ENCODE measurements around the gene STRBP.
"Not testable (repeated sequence)": the region's sequence is repeated elsewhere in the genome, so short reads cannot be mapped to it uniquely, and the experiment has no call there.

STRBP gene

DNA sequence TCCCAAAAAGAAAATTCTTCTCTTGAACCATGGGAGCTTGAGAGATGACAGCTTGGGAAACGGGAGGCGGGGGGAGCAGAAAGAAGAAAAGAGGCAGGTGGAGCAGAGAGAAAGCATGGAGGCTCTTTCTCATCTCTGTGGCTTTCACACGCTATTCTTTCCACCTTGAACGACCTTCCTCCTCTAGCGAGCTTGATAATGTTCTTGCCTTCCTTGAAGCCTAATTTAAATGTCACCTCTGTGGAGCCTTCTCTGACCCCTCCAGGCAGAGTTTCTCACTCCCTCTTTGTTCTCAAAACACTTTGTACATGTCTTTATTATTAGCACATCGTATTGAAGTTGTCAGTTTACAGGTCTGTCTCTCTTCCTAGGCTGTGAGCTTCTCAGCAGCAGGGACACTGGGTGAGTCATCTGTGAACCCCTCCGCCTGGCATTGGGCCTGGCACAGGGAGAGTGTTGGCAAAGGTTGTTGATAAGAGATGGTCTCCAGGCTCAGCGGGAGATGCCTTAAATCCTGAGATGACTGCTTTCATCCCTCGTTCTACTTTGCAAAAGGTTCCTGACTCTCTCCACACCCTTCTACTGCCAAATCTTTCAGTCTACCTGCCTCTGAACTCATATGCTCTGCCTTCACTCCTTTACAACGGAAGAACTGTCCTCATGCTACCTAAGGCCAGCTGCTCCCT, 14.1 kb upstream of the STRBP start:
- DNase-seq = no peak

DNA sequence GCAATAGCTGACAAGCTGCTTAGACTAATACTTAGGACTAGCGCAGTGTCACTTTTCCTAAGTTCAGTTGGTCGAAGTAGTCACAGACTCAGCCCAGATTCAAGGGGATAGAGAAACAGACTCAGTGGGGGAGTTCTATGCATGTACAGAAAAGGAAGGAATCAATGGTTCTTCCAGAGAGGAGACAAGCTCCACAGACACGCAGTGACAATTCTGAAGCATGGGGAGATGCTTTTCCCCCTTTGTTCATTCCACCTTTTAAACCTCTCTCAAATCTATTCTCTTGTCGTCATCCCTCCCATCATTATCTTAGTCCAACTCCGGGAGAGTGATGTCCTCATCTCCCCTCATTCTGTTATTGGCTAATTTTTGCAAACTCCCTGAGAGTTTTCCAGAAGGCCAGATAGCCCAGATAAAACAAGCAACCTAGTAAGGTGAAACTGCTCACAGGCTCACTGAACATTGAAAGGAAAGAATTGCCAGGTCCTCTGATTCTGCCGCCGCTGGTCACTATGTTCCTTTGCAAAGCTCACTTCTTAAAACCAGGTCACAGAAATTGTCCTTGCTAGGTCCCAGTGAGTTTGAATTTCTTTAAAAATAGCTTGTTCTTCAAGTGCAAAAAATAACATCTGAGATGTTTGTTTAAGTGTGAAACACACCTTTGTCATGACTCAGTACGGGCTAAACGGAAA, 13.4 kb upstream of the STRBP start:
- no peak for DNase-seq

- not testable (repeated sequence) for DNase-seq
Measured at GRCh38 chr9:123278879-123279493, 10.6 kb upstream of the STRBP start.

- DNase-seq = no peak
Measured at GRCh38 chr9:123278361-123278760, 10.0 kb upstream of the STRBP start.

- DNase-seq = no peak
Measured at GRCh38 chr9:123276551-123276950, 8.2 kb upstream of the STRBP start.

DNA sequence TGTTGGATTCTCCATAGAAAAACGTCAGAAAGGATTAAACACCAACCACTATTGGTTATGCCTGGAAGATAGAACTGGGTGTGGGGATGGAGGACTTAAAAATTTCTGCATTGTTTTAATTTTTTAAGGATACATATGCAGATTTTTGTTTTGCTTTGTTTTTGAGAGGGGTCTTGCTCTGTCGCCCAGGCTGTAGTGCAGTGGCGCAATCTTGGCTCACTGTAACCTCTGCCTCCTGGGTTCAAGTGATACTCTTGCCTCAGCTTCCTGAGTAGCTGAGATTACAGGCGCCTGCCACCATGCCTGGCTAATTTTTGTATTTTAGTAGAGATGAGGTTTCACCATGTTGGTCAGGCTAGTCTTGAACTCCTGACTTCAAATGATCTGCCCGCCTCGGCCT, 2.7 kb upstream of the STRBP start:
- DNase-seq = not testable (repeated sequence)

DNA sequence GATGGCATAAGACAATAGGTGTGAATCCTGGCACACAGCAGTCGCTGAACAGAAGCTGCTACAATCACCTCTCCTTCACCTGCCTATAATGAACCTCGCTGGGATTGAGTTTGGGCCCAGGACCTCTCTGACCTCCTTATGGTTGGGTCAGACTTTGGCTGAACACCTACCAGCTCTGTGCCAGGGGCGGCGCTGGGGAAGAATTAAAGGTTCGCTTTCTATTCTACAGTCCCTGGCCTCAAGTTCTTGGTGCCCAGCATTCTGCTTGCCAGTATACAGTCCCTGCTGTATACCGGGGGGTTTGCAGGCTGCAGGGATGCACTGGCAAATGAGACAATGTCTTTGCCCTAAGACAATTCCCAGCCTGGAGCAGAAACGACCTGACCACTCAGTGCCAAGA, 895 bp upstream of the STRBP start:
- peak in 1 of 2 experiments; percentile 7 for DNase-seq

DNA sequence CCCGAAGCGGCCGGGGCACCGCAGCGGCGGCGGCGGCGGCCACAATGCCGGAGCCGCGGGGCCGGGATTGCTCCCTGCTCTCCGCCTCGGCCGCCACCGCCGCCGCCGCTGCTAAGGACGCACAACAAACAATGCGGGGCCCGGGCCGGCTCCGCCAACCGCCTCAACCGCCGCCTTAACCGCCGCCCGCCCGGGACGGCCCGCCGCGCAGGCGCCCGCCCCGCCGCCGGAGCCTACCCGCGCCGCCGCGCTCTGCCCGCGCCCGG, 254 bp downstream of the STRBP start:
- DNase-seq = no peak

DNA sequence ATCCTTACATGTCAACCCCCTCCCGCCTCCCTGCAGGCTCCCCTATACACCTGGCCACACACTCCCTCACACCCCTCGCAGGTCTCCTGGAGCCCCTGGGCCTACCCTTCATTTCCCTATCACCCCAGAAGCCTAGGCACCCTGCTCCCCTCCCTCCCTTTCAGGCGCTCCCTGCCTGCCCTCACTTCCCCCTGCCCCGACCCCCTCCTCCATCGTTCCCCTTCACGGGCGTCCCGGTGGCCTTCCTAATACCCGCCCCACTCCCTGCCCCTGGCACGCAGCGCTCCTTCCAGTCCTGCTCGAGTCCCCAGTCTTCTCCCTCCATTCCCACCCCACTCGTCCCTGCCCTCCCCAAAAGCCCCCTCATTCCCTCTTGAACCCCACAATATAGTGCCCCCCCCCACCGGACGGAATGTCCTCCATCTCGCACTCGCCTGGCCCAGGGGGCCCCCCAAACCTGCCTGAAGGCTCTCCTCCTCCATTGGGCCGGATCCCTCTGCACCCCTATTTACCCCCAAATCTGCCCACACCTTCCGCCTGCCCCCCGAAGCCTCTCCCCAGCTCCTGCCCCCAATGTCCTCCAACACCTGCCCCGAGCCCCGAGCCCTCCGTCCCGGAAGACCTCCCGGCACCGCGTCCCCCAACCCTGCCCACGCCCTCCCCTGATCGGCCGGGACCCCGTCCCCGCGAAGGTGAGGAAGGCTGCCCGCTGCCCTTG, 746 bp downstream of the STRBP start:
- peak in 1 of 2 experiments; percentile 9 for DNase-seq

DNA sequence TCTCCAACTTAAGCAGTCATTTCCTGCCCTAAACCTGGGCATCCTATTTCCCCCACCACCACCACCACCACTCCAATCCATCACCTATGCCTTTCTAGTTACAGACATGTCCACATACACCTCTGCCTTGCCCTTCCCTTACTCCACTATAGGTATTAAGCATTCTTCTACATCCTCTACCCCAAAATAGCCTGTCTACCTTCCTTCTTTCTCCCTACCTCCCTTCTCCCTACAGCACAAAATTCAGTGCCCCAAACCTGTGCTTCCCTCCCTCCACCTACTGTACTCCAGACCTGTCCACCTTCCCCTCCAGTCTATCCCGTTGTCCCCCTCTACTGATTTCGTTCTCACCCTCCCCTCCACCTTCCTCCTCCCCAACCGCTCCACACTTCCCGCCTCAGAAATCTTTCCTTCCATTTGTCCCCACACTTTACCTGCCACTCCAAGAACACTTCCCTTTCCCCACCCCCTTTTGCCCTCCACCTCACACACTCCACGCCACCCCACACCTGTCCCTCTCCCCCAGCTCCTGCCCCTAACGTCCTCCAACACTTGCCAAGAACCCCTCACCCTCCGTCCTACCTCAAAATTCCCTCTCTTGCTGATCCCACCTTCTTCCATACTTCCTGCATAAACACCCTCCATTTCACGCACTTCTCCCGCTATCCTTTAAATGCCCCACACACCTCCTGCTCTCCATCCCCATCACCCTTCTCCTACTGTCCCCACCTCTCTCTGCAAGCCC, 1.6 kb downstream of the STRBP start:
- no peak for DNase-seq

DNA sequence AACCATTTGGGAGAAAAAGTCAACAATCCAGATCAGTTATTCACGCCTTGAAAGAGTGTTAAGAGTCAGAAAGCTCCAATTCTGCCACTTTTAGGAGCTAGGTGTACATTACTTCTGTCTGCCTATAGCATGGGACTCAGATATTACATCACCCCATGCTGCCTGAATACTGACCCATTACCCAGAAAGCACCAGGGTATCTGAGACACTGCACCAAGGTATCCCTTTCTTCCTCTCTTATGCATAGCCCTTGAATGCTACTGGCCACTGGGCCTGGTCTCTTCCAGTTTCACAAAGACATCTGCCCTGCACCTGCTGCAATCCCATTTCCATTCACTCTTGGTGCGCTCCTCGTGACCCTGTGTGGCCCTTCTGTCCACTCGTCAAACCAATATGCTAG, 2.6 kb downstream of the STRBP start:
- DNase-seq = no peak

GRCh38 chr9:123263227-123263626, 5.2 kb downstream of the STRBP start:
- no peak for DNase-seq

- DNase-seq = no peak
Measured at GRCh38 chr9:123262338-123262737, 6.0 kb downstream of the STRBP start.

- DNase-seq = no peak
Measured at GRCh38 chr9:123261006-123261677, 7.2 kb downstream of the STRBP start.

DNA sequence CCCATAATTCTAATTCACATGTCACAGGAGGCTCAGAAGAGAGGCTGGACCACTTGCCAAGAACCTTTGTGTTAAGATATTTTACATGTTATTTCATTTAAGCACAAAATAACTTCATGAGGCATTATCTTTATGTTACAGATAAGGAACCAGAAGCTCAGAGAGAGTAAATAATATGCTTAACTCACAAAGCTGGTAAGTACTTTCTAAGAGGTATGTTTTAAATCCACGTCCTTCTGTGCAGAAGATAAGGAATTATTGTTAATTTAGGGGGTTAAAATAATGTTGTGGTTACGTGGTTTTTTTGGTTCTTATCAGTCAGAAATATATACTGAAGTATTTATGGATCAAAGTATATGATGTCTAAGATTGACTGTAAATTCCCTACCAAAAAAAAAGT, 8.0 kb downstream of the STRBP start:
- no peak for DNase-seq

GRCh38 chr9:123257276-123257675, 11.1 kb downstream of the STRBP start:
- no peak for DNase-seq

DNA sequence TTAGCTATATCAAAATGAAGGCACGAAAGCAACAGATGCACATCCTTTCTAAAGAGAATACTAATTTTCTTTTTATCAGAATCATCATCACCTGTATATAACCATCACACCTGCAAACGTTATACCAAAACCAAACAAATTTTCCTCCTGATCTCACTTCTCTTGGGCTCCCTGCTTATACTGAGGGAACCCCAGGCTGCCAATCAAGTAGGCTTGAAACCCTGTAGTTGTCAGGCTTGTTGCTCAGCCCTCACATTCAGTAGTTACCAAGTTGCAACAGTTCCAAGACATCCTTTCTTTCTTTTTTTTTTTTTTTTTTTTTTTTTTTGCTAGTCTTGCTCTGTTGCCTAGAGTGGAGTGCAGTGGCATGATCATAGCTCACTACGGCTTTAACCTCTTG, 12.7 kb downstream of the STRBP start:
- no peak for DNase-seq

- no peak for DNase-seq
Measured at GRCh38 chr9:123253204-123253603, 15.2 kb downstream of the STRBP start.

DNA sequence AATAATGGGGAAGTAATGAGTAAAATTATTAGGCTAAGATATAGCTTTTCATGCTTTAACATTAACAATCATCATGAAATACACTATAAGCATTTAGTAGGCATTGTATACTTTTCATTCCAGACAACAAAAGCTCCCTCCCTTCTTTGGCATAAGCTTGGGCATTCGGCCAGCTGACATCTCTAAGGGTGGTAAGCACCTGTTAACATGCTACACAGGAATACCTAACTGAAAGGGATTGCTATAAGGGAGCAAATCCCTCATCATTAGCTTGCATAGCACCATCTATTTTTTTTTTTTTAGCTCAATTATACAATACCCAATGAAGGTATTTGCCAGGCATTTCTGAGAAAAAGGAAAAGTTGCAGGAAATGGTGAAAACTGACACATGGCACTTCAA, 16.6 kb downstream of the STRBP start:
- no peak for DNase-seq

GRCh38 chr9:123251324-123251723, 17.1 kb downstream of the STRBP start:
- no peak for DNase-seq

- DNase-seq = no peak
Measured at GRCh38 chr9:123250504-123250903, 17.9 kb downstream of the STRBP start.

- DNase-seq = not testable (repeated sequence)
Measured at GRCh38 chr9:123249162-123249561, 19.2 kb downstream of the STRBP start.

GRCh38 chr9:123248630-123249029, 19.8 kb downstream of the STRBP start:
- DNase-seq = no peak
